Common myeloid progenitor, CD34-positive (primary cell): ENCODE measurements around the gene RCCD1.
A peak's percentile ranks its signal among the peaks of the same experiment; 100 is the strongest.

Experiments
- CTCF ChIA-PET: fragments of 350-600 bp; sonication (Branson Sonifier 250); formaldehyde crosslinking; loops from one replicate; lab custom pipeline; 2021; ENCODE audit warnings: antibody characterized with exemption; lab: Charles Lee
- POLR2A ChIA-PET: fragments of 350-600 bp; sonication (Branson Sonifier 250); formaldehyde crosslinking; loops from one replicate; lab custom pipeline; 2021; ENCODE audit warnings: antibody characterized with exemption; lab: Charles Lee
- DNase-seq, 3 donors: peaks; one replicate each; pipeline versions ENCODE4 v3.0.0 to v3.0.0-alpha.2; 2013
- H3K27ac ChIP-seq, 2 experiments: 1 replicate in 1 of 2; 2 replicates in 1 of 2; pipeline ENCODE4 v1.7.0; 2013; ENCODE audit warnings: inconsistent platforms in 2 of 2, low read length in 2 of 2, mild to moderate bottlenecking in 2 of 2, low read depth in 1 of 2, moderate library complexity in 1 of 2; ENCODE audit not compliant: severe bottlenecking in 2 of 2, insufficient read depth in 1 of 2, poor library complexity in 1 of 2
- H3K27me3 ChIP-seq, 5 experiments: replicated peaks in 2 of 5; 1 replicate in 3 of 5; 2 replicates in 2 of 5; pipeline versions ENCODE4 v1.6.1 to v1.7.0; 2013; ENCODE audit warnings: low read length in 4 of 5, mild to moderate bottlenecking in 2 of 5, moderate library complexity in 2 of 5, inconsistent platforms in 1 of 5; ENCODE audit not compliant: insufficient read depth in 5 of 5, control insufficient read depth in 4 of 5
- H3K36me3 ChIP-seq, 4 experiments: 1 replicate in 2 of 4; 2 replicates in 2 of 4; pipeline versions ENCODE4 v1.6.1 to v1.7.0; 2013; ENCODE audit warnings: low read length in 3 of 4, control low read depth in 1 of 4, mild to moderate bottlenecking in 1 of 4; ENCODE audit not compliant: control insufficient read depth in 4 of 4, insufficient read depth in 4 of 4
- H3K4me1 ChIP-seq, 4 experiments: 1 replicate in 3 of 4; 2 replicates in 1 of 4; pipeline versions ENCODE4 v1.6.1 to v1.7.1; 2013; ENCODE audit warnings: low read length in 3 of 4, mild to moderate bottlenecking in 3 of 4, control low read depth in 1 of 4, inconsistent platforms in 1 of 4, moderate library complexity in 1 of 4; ENCODE audit not compliant: control insufficient read depth in 4 of 4, insufficient read depth in 4 of 4; ENCODE audit errors: control extremely low read depth in 1 of 4
- H3K4me3 ChIP-seq, 7 experiments: 1 replicate in 4 of 7; 2 replicates in 3 of 7; pipeline versions ENCODE4 v1.5.1 to v1.7.0; 2013; ENCODE audit warnings: mild to moderate bottlenecking in 7 of 7, low read length in 6 of 7, moderate library complexity in 6 of 7, inconsistent platforms in 2 of 7, low read depth in 2 of 7, control low read depth in 1 of 7; ENCODE audit not compliant: insufficient read depth in 4 of 7, control insufficient read depth in 1 of 7; ENCODE audit errors: extremely low read depth in 1 of 7
- H3K9me3 ChIP-seq, 5 experiments: 1 replicate in 4 of 5; 2 replicates in 1 of 5; pipeline versions ENCODE4 v1.6.1 to v1.7.1; 2013; ENCODE audit warnings: low read length in 4 of 5, mild to moderate bottlenecking in 2 of 5, inconsistent platforms in 1 of 5, low read depth in 1 of 5, moderate library complexity in 1 of 5; ENCODE audit not compliant: control insufficient read depth in 4 of 5, insufficient read depth in 2 of 5; ENCODE audit errors: control extremely low read depth in 1 of 5
- WGBS: methylation state at CpG from one replicate; pipeline ENCODE4 v1.1.5; 2013; ENCODE audit not compliant: insufficient coverage; 5-methylcytosine and 5-hydroxymethylcytosine counted together

Gene RCCD1

GRCh38 chr15:90913398-90913944 is 41.2 kb upstream of the RCCD1 start:
- H3K27ac ChIP-seq, result no peak overlapping the region
- CTCF ChIA-PET, result interaction anchor here (0.7 to 11.0 kb wide), 5 partner anchors 12 to 28 kb away, joined by 3 to 96 read pairs (median 5); partner anchors contain the start of genes HDDC3, MAN2A2 and UNC45A
- peaks cover 11 to 40% (median 33%) of the 10 kb centered on the region in 4 experiments for H3K4me1 ChIP-seq
- 98% methylated on average over 12 of the region's 12 CpGs for whole genome bisulfite sequencing
- POLR2A ChIA-PET, result no interaction called here
- no peak for DNase-seq
- no peaks in the 10 kb centered on the region for H3K9me3 ChIP-seq
- H3K27me3 ChIP-seq, result no peaks in the 10 kb centered on the region
- H3K36me3 ChIP-seq, result peaks cover 11 to 90% (median 66%) of the 10 kb centered on the region in 4 experiments
- no peak overlapping the region for H3K4me3 ChIP-seq

GRCh38 chr15:90914305-90915080 is 40.2 kb upstream of the RCCD1 start:
- ChIA-PET POLR2A (no interaction called here), CTCF (interaction anchor here (0.8 to 11.0 kb wide), 4 partner anchors 11 to 20 kb away, joined by 3 to 96 read pairs (median 26); partner anchors contain the start of genes HDDC3, MAN2A2 and UNC45A)
- Histone ChIP-seq H3K27me3 (no peaks in the 10 kb centered on the region), H3K4me3 (no peak overlapping the region), H3K36me3 (peaks cover 13 to 91% (median 69%) of the 10 kb centered on the region in 4 experiments), H3K9me3 (no peaks in the 10 kb centered on the region), H3K4me1 (peaks cover 11 to 40% (median 33%) of the 10 kb centered on the region in 4 experiments), H3K27ac (peak overlapping the region; percentile 80 to 85)
- WGBS, result 91% methylated on average over 15 of the region's 22 CpGs
- no peak for DNase-seq

GRCh38 chr15:90915216-90915807 is 39.4 kb upstream of the RCCD1 start:
- peaks cover 11 to 40% (median 33%) of the 10 kb centered on the region in 4 experiments for H3K4me1 ChIP-seq
- 24% methylated on average over 6 of the region's 7 CpGs for WGBS
- no peaks in the 10 kb centered on the region for H3K27me3 ChIP-seq
- no peaks in the 10 kb centered on the region for H3K9me3 ChIP-seq
- H3K36me3 ChIP-seq, result peaks cover 19 to 93% (median 71%) of the 10 kb centered on the region in 4 experiments
- peak in 2 of 3 donors; percentile 36 to 47 for DNase-seq
- peak overlapping the region in 5 of 7 experiments; percentile 10 to 68 (median 44) for H3K4me3 ChIP-seq
- POLR2A ChIA-PET, result interaction anchor here (0.9 to 1.5 kb wide), 4 partner anchors 9 to 16 kb away, joined by 3 to 5 read pairs (median 4); partner anchors contain the start of gene MAN2A2
- peak overlapping the region; percentile 80 to 85 for H3K27ac ChIP-seq
- CTCF ChIA-PET, result interaction anchor here (1.3 to 11.0 kb wide), 3 partner anchors 14 to 20 kb away, joined by 4 to 96 read pairs (median 46); partner anchors contain the start of genes HDDC3, MAN2A2 and UNC45A

GRCh38 chr15:90915808-90916440 is 38.8 kb upstream of the RCCD1 start:
- H3K27ac ChIP-seq, result peak overlapping the region; percentile 80 to 85
- H3K36me3 ChIP-seq, result peaks cover 23 to 93% (median 71%) of the 10 kb centered on the region in 4 experiments
- peak; percentile 81 to 93 (median 91) for DNase-seq
- ChIA-PET CTCF (interaction anchor here (1.3 to 11.0 kb wide), 3 partner anchors 15 to 19 kb away, joined by 4 to 96 read pairs (median 46); partner anchors contain the start of genes HDDC3, MAN2A2 and UNC45A), POLR2A (interaction anchor here (0.9 to 1.5 kb wide), 4 partner anchors 10 to 16 kb away, joined by 3 to 5 read pairs (median 4); partner anchors contain the start of gene MAN2A2)
- H3K4me3 ChIP-seq, result peak overlapping the region in 5 of 7 experiments; percentile 44 to 68 (median 61)
- H3K9me3 ChIP-seq, result no peaks in the 10 kb centered on the region
- peaks cover 11 to 40% (median 33%) of the 10 kb centered on the region in 4 experiments for H3K4me1 ChIP-seq
- 4% methylated on average over 22 of the region's 25 CpGs for WGBS
- H3K27me3 ChIP-seq, result no peaks in the 10 kb centered on the region

- POLR2A ChIA-PET, result interaction anchor here (1.1 to 1.5 kb wide), 3 partner anchors 10 to 15 kb away, joined by 4 to 5 read pairs (median 5); partner anchors contain the start of gene MAN2A2
- peaks cover 23 to 93% (median 72%) of the 10 kb centered on the region in 4 experiments for H3K36me3 ChIP-seq
Measured at GRCh38 chr15:90916461-90916860, 38.2 kb upstream of the RCCD1 start.

GRCh38 chr15:90917569-90917968 is 37.1 kb upstream of the RCCD1 start:
- H3K4me1 ChIP-seq, result peaks cover 11 to 40% (median 33%) of the 10 kb centered on the region in 4 experiments
- no peaks in the 10 kb centered on the region for H3K27me3 ChIP-seq
- no peak for DNase-seq
- H3K36me3 ChIP-seq, result peaks cover 19 to 85% (median 67%) of the 10 kb centered on the region in 4 experiments
- ChIA-PET CTCF (interaction anchor here (1.4 to 11.0 kb wide), 4 partner anchors 12 to 17 kb away, joined by 5 to 96 read pairs (median 12); partner anchors contain the start of genes HDDC3 and MAN2A2), POLR2A (interaction anchor here (0.7 kb wide), 1 partner anchor 12 kb away, joined by 3 read pairs; no protein-coding TSS in a partner anchor)
- no peaks in the 10 kb centered on the region for H3K9me3 ChIP-seq
- WGBS, result 95% methylated on average over 12 of the region's 12 CpGs
- no peak overlapping the region for H3K27ac ChIP-seq
- no peak overlapping the region for H3K4me3 ChIP-seq

More at GRCh38 chr15:90916461-90916860, 38.2 kb upstream of the RCCD1 start:
- CTCF ChIA-PET, result interaction anchor here (1.3 to 11.0 kb wide), 3 partner anchors 15 to 19 kb away, joined by 4 to 96 read pairs (median 46); partner anchors contain the start of genes HDDC3, MAN2A2 and UNC45A
- Histone ChIP-seq H3K9me3 (no peaks in the 10 kb centered on the region), H3K27ac (peak overlapping the region; percentile 80 to 85), H3K4me1 (peaks cover 11 to 40% (median 33%) of the 10 kb centered on the region in 4 experiments), H3K4me3 (peak overlapping the region in 6 of 7 experiments; percentile 20 to 68 (median 56)), H3K27me3 (no peaks in the 10 kb centered on the region)
- 41% methylated on average over 11 of the region's 11 CpGs for WGBS
- DNase-seq, result no peak
